Rectal smooth muscle tissue (tissue), 1 donor: ENCODE results near the gene WNT2B.

Experiments used
- H3K27ac ChIP-seq: one replicate; pipeline ENCODE4 v1.7.0; 2013; ENCODE audit warnings: low read depth, low read length, inconsistent platforms
- H3K27me3 ChIP-seq: one replicate; pipeline ENCODE4 v1.7.0; 2013; ENCODE audit warnings: low read length; ENCODE audit not compliant: control insufficient read depth, insufficient read depth
- H3K36me3 ChIP-seq: one replicate; pipeline ENCODE4 v1.7.0; 2013; ENCODE audit warnings: low read length; ENCODE audit not compliant: control insufficient read depth, insufficient read depth
- H3K4me1 ChIP-seq: one replicate; pipeline ENCODE4 v1.7.0; 2013; ENCODE audit warnings: low read length; ENCODE audit not compliant: control insufficient read depth, insufficient read depth
- H3K4me3 ChIP-seq: one replicate; pipeline ENCODE4 v1.7.0; 2013; ENCODE audit warnings: low read length
- H3K9ac ChIP-seq: one replicate; pipeline ENCODE4 v1.7.0; 2013; ENCODE audit warnings: low read length

Gene WNT2B

GRCh38 chr1:112506731-112507130 lies 2.0 kb upstream of the WNT2B start:
- no peak overlapping the region for H3K27ac ChIP-seq
- no peak overlapping the region for H3K4me3 ChIP-seq
- no peak overlapping the region for H3K9ac ChIP-seq
- peaks cover 11% of the 10 kb centered on the region for H3K27me3 ChIP-seq
- H3K4me1 ChIP-seq: peaks cover 3% of the 10 kb centered on the region
- H3K36me3 ChIP-seq: no peaks in the 10 kb centered on the region

DNA sequence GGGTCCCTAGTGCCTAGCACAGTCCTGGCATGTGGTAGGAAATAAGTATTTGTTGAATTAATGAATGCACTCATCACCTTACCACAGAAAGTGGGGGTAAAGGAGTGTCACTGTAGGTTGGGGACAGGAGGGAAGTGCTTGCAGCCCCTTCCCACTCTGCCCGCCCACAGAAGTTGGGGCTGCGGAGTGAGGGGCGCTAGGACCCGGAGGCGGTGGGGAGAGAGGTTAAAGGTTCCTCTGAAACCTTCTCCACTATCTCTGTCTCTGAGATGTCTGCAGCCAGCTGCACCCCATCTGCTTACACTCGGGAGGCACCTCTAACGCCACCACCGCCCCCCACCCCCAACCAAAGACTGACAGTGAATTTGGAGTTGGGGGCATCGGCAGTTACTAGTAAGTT lies 1.4 kb upstream of the WNT2B start:
- H3K27me3 ChIP-seq: peaks cover 11% of the 10 kb centered on the region
- H3K36me3 ChIP-seq: no peaks in the 10 kb centered on the region
- no peak overlapping the region for H3K9ac ChIP-seq
- H3K4me1 ChIP-seq: peaks cover 3% of the 10 kb centered on the region
- no peak overlapping the region for H3K4me3 ChIP-seq
- no peak overlapping the region for H3K27ac ChIP-seq

DNA sequence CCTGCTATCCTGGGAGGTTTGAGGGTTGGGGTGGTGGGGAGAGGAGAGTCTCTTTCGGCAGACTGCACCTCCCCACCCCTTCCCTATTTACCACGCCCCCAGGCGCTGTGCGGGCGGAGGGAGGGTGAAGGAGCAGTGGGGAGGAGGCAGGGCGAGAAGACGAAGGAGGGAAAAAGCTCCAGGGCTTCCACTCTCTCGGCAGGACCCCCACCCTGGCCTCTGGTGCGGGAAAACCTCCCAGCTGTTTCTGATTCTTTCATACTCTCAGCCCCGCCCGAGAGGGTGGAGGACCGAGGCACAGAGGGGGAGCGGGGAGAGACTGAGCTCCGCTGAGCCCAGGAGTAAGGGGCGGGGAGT lies 866 bp upstream of the WNT2B start:
- Histone ChIP-seq H3K4me3 (peak overlapping the region; percentile 69), H3K36me3 (no peaks in the 10 kb centered on the region), H3K27ac (no peak overlapping the region), H3K9ac (no peak overlapping the region), H3K4me1 (peaks cover 3% of the 10 kb centered on the region), H3K27me3 (peaks cover 11% of the 10 kb centered on the region)

GRCh38 chr1:112509005-112509659 lies 367 bp downstream of the WNT2B start:
- Histone ChIP-seq H3K9ac (no peak overlapping the region), H3K4me1 (peaks cover 3% of the 10 kb centered on the region), H3K4me3 (peak overlapping the region; percentile 69), H3K27me3 (peaks cover 11% of the 10 kb centered on the region), H3K36me3 (no peaks in the 10 kb centered on the region), H3K27ac (no peak overlapping the region)

DNA sequence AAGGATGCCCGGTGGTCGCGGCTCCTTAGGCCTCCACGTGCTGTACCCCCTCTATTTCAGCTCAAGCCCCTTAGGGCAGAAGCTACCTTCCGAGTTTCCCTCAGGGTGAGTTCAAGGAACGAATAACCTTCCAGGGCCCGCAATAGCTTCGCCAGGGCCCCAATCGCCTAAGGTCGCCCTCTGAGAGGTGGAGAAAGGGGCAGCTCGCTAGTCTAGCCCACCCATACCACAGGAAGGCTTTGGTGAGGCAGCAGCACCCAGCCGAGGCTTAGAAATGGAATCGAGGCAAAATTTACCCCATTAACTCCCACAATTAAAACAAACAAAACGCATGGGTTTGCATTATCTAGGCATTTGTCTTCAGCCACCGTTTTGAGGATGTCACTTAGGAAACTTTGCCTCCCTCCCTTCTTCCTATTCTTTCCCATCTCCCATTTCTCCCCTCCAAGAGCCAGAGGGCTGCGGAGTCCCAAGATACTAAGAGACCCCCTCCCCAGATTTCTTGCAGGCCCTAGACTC lies 954 bp downstream of the WNT2B start:
- Histone ChIP-seq H3K27ac (no peak overlapping the region), H3K36me3 (no peaks in the 10 kb centered on the region), H3K9ac (no peak overlapping the region), H3K27me3 (peaks cover 11% of the 10 kb centered on the region), H3K4me3 (peak overlapping the region; percentile 69), H3K4me1 (peaks cover 3% of the 10 kb centered on the region)

DNA sequence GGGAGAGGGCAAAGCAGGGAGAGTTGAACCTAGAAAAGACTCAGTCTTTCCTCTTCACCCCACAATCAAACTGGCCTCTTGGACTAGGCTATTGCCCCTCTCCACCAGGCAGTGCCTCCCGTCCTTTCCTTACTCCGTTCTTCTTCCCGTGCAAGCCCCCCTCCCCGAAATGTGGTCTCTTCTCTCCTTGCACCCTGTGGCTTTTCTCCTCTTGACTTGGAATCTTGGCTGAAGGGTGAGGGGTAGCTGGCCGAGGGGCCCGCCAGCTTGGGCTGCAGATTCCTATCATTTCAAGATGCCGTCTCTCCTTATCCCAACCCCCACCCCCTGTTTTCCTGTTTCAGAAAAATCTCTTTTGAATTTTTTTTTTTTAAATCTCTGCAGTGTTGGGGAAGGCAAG lies 1.6 kb downstream of the WNT2B start:
- Histone ChIP-seq H3K27ac (no peak overlapping the region), H3K4me1 (peaks cover 3% of the 10 kb centered on the region), H3K36me3 (no peaks in the 10 kb centered on the region), H3K9ac (no peak overlapping the region), H3K27me3 (peaks cover 11% of the 10 kb centered on the region), H3K4me3 (no peak overlapping the region)

DNA sequence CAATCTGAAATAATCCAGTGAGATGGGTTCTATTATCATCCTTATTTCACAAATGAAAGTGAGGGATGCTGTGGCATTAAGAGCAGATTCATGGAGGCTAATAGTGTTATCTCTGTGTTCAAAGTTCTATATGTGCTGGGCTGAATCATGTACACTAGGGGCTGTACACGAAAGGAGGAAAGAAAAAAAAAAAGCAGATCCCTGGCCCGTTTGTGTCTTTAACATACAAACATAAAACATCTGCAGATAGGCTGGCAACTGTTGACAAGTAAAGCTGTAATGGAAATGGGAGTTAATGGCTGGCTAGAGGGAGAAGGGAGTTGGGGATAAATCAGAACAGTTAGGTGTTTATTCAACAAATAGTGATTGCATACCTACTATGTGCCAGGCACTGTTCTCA lies 3.1 kb downstream of the WNT2B start:
- Histone ChIP-seq H3K36me3 (no peaks in the 10 kb centered on the region), H3K27ac (no peak overlapping the region), H3K9ac (no peak overlapping the region)

GRCh38 chr1:112513112-112513870 lies 4.5 kb downstream of the WNT2B start:
- peaks cover 2% of the 10 kb centered on the region for H3K4me1 ChIP-seq
- H3K9ac ChIP-seq: no peak overlapping the region
- peaks cover 6% of the 10 kb centered on the region for H3K27me3 ChIP-seq
- no peak overlapping the region for H3K4me3 ChIP-seq
- no peak overlapping the region for H3K27ac ChIP-seq
- no peaks in the 10 kb centered on the region for H3K36me3 ChIP-seq

More for the DNA sequence above, 3.1 kb downstream of the WNT2B start:
- Histone ChIP-seq H3K27me3 (peaks cover 10% of the 10 kb centered on the region), H3K4me1 (peaks cover 3% of the 10 kb centered on the region), H3K4me3 (no peak overlapping the region)

GRCh38 chr1:112514901-112515300 lies 6.1 kb downstream of the WNT2B start:
- no peak overlapping the region for H3K27ac ChIP-seq

GRCh38 chr1:112515311-112516009 lies 6.7 kb downstream of the WNT2B start:
- Histone ChIP-seq H3K36me3 (no peaks in the 10 kb centered on the region), H3K27ac (no peak overlapping the region), H3K4me1 (no peaks in the 10 kb centered on the region)

More at GRCh38 chr1:112514901-112515300, 6.1 kb downstream of the WNT2B start:
- Histone ChIP-seq H3K27me3 (peaks cover 2% of the 10 kb centered on the region), H3K4me1 (no peaks in the 10 kb centered on the region), H3K9ac (no peak overlapping the region), H3K4me3 (no peak overlapping the region), H3K36me3 (no peaks in the 10 kb centered on the region)

DNA sequence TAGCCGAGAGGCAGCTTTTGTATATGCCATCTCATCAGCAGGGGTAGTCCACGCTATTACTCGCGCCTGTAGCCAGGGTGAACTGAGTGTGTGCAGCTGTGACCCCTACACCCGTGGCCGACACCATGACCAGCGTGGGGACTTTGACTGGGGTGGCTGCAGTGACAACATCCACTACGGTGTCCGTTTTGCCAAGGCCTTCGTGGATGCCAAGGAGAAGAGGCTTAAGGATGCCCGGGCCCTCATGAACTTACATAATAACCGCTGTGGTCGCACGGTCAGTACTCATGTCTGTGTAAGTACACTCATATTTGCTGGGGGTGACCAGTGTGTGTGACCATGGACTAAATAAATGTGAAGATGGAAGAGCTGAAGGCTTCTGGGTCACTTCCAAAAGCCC lies 7.4 kb downstream of the WNT2B start:
- Histone ChIP-seq H3K36me3 (no peaks in the 10 kb centered on the region), H3K4me1 (no peaks in the 10 kb centered on the region), H3K9ac (no peak overlapping the region), H3K27ac (no peak overlapping the region), H3K27me3 (no peaks in the 10 kb centered on the region), H3K4me3 (no peak overlapping the region)

More at GRCh38 chr1:112515311-112516009, 6.7 kb downstream of the WNT2B start:
- no peak overlapping the region for H3K9ac ChIP-seq
- no peaks in the 10 kb centered on the region for H3K27me3 ChIP-seq
- H3K4me3 ChIP-seq: no peak overlapping the region

- H3K9ac ChIP-seq: no peak overlapping the region
- no peak overlapping the region for H3K27ac ChIP-seq
- no peak overlapping the region for H3K4me3 ChIP-seq
- no peaks in the 10 kb centered on the region for H3K4me1 ChIP-seq
- no peaks in the 10 kb centered on the region for H3K36me3 ChIP-seq
- no peaks in the 10 kb centered on the region for H3K27me3 ChIP-seq
These were observed 8.5 kb downstream of the WNT2B start for GRCh38 chr1:112517231-112517630.
